Left lung (tissue), 10 donors: ENCODE measurements around the gene RINL. TPM values are rescaled to one million over a fixed set of nuclear protein-coding genes. Genes with fewer than 3 reads are reported as not detected.

Source experiments
- ATAC-seq: fragments of 200-7000 bp; cut with Tn5 transposase; one replicate; pipeline ENCODE4 v1.9.1; 2020; ENCODE audit warnings: moderate library complexity
- DNase-seq, 4 donors: peaks; one replicate each; pipeline ENCODE4 v3.0.0-alpha.2; 2013 to 2020
- H3K27ac ChIP-seq, 2 donors: fragments of 200-600 bp; sonication (generic) in 1 of 2; one replicate each; pipeline versions ENCODE4 v1.5.0 to v1.8.0; 2020 to 2021
- H3K27me3 ChIP-seq, 2 donors: fragments of 200-600 bp; sonication (generic) in 1 of 2; one replicate each; pipeline versions ENCODE4 v1.5.0 to v1.8.0; 2020 to 2021
- H3K36me3 ChIP-seq, 2 donors: fragments of 200-600 bp; sonication (generic) in 1 of 2; one replicate each; pipeline versions ENCODE4 v1.5.0 to v1.8.0; 2020 to 2021
- H3K4me1 ChIP-seq, 2 donors: fragments of 200-600 bp; one replicate each; pipeline ENCODE4 v1.8.0; 2021
- H3K4me3 ChIP-seq, 2 donors: fragments of 200-600 bp; sonication (generic) in 1 of 2; one replicate each; pipeline versions ENCODE4 v1.5.0 to v1.8.0; 2020 to 2021; ENCODE audit warnings: mild to moderate bottlenecking in 1 of 2
- H3K9me3 ChIP-seq, 2 donors: fragments of 200-600 bp; sonication (generic) in 1 of 2; one replicate each; pipeline versions ENCODE4 v1.5.0 to v1.8.0; 2020 to 2021
- intact Hi-C, 2 donors: fragments of 100-400 bp; cut with DNase I; formaldehyde crosslinking; loops; one replicate each; pipeline versions ENCODE4 v1.11.2 to v1.14.2; 2022
- polyA plus RNA-seq, 6 donors: library from polyadenylated mRNA; unstranded; fragments of 120-200 nt; gene quantifications; one replicate each; pipeline ENCODE4 v1.2.1, GENCODE V29; 2013; ENCODE audit not compliant: insufficient read length in 6 of 6
- total RNA-seq, 2 donors: library from RNA; stranded (reverse); fragmentation: NEBNext Ultra II Directional; extraction: Animal tissue kit (Norgen Biotek cat#: 25700); gene quantifications; one replicate each; pipeline ENCODE4 v1.2.1, GENCODE V29; 2021
- TF ChIP-seq, protein P1 (sequence below), 2 donors: fragments of 200-600 bp; sonication (generic) in 1 of 2; IDR thresholded peaks; one replicate each; pipeline versions ENCODE4 v1.5.0 to v1.8.0; 2021; ENCODE audit warnings: antibody characterized with exemption in 2 of 2
- donor health status: DM: no; HTN: yes; CAD: no.
- donor health status: DM: no; HTN: no; CAD: no.

RINL gene
- total and polyA plus RNA-seq, 8 donors = 7.2 to 12.0 (median 8.6) TPM

DNA sequence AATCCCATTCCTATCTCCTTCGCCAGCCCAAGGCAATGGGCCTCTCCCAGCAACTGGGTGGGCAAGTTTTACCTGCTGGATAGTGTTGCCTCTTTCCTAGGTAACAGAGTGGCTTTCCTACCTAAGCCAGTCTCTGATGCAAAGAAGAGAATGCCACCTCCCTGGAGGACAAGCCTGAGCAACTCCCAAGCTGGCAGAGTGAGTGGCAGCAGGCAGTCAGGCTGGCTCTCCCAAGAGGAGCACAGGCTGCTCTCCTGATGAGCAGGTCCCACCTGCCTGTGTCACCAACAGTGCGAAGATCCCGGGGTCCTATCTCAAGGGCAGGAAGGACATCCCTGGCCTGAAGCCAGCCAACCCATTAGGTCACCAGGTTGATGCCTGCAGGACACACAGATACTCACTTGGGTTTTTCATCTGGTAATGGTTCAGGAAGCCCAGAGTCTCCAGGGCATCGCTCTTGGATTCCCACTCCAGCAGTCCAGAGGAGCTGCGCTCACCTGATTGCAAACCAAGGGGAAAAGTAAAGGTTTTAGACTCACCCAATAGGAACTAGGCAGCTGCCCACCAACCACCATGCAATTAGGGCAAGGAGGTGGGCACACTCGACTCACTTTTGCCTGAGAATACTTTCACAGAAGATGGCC lies 41.0 kb downstream of the RINL start:
- Histone ChIP-seq H3K27ac (peak overlapping the region; percentile 9 to 33), H3K36me3 (peaks cover 3 to 76% of the 10 kb centered on the region in 2 donors), H3K9me3 (no peaks in the 10 kb centered on the region), H3K4me3 (no peak overlapping the region), H3K27me3 (no peaks in the 10 kb centered on the region), H3K4me1 (peaks cover 0 to 16% of the 10 kb centered on the region in 2 donors)
- ATAC-seq = no peak
- no peak for DNase-seq
- intact Hi-C loops = no loop called here
- TF ChIP-seq, protein P1, sequence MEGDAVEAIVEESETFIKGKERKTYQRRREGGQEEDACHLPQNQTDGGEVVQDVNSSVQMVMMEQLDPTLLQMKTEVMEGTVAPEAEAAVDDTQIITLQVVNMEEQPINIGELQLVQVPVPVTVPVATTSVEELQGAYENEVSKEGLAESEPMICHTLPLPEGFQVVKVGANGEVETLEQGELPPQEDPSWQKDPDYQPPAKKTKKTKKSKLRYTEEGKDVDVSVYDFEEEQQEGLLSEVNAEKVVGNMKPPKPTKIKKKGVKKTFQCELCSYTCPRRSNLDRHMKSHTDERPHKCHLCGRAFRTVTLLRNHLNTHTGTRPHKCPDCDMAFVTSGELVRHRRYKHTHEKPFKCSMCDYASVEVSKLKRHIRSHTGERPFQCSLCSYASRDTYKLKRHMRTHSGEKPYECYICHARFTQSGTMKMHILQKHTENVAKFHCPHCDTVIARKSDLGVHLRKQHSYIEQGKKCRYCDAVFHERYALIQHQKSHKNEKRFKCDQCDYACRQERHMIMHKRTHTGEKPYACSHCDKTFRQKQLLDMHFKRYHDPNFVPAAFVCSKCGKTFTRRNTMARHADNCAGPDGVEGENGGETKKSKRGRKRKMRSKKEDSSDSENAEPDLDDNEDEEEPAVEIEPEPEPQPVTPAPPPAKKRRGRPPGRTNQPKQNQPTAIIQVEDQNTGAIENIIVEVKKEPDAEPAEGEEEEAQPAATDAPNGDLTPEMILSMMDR (IDR thresholded peaks at IDR 0.05) = no peak

DNA sequence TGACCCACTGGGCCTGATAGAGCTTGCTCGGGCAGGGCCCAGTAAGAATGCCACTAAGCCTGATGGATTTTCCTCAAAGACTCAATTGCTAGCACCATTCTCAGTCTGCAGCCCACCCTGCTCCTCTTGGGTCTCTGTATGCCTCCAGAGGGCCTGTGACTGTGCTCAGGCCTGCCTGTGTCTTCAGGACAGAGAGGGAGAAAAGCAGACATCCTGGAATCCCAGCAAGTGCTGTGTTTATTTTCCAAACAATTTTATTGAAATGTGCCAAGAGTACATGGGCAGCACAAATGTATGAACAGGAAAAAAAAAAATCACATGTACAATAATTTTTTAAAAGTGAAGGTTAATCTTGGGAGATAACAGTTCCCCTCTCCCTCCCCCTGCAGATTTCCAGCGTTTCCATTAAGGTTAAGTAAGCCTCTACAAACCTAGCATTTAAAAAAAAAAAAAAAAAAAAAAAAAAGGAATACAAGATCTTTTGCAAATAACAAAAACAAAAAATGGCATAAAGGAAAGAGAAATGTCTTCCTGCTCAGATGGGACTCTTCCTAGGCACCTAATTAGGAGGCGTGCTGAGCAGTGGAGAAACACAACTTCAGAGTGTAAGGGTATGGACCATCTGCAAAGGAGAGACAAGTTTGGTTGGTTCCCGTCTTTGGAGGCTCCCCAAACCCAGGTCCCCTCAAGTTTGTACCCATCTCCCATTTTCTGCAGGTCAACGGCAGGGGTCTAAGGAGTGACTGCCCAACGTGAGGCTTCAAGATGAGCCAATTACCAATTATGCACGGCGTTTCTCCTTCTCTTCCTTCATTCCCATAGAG lies 41.7 kb downstream of the RINL start:
- H3K4me1 ChIP-seq = peaks cover 0 to 19% of the 10 kb centered on the region in 2 donors
- no peaks in the 10 kb centered on the region for H3K9me3 ChIP-seq
- peaks cover 3 to 68% of the 10 kb centered on the region in 2 donors for H3K36me3 ChIP-seq
- H3K27ac ChIP-seq = peak overlapping the region in 1 of 2 donors; percentile 9
- no peak overlapping the region for H3K4me3 ChIP-seq
- no peak for ATAC-seq
- TF ChIP-seq, protein P1 (IDR thresholded peaks at IDR 0.05) = no peak
- H3K27me3 ChIP-seq = no peaks in the 10 kb centered on the region
- intact Hi-C loops = no loop called here
- DNase-seq = peak in 2 of 4 donors; percentile 83 to 87

DNA sequence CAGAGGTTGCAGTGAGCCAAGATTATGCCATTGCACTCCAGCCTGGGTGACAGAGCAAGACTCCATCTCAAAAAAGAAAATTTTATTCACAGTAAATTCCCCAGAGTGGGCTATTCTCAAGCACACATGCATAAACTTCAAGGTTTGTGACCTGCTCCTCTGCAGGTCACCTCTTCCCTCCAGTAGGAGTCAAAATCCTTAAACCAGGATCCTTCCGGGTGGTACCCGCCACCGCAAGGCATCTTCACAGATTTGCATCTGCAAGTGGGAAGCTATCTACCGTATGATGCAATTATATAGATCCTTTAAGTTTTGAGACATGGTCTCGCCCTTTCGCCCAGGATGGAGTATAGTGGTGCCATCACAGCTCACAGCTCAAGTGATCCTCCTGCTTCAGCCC lies 43.5 kb downstream of the RINL start:
- H3K36me3 ChIP-seq = peaks cover 3 to 56% of the 10 kb centered on the region in 2 donors
- intact Hi-C loops = no loop called here
- TF ChIP-seq, protein P1 (IDR thresholded peaks at IDR 0.05) = no peak
- H3K27ac ChIP-seq = no peak overlapping the region
- peaks cover 7 to 37% of the 10 kb centered on the region in 2 donors for H3K4me1 ChIP-seq
- no peak for ATAC-seq
- H3K9me3 ChIP-seq = no peaks in the 10 kb centered on the region
- DNase-seq = no peak
- H3K27me3 ChIP-seq = no peaks in the 10 kb centered on the region
- H3K4me3 ChIP-seq = no peak overlapping the region

DNA sequence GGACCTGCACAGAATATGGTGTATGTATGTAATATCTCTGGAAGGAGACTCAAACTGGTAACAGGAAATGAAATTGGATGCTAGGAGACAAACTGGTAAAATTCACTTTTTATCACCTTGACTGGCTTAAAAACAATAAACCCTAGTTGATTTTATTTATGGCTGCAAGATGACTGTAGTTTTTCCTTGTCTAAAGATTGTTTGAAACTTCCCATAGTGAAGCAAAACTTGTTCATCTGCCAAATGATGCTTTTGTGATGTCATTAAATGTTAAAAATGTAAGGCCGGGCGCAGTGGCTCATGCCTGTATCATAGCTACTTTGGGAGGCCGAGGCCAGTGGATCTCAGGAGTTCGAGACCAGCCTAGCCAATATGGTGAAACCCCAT lies 44.0 kb downstream of the RINL start:
- Histone ChIP-seq H3K4me1 (peaks cover 7 to 42% of the 10 kb centered on the region in 2 donors), H3K4me3 (no peak overlapping the region), H3K27me3 (no peaks in the 10 kb centered on the region), H3K27ac (peak overlapping the region in 1 of 2 donors; percentile 45), H3K9me3 (no peaks in the 10 kb centered on the region), H3K36me3 (peaks cover 3 to 56% of the 10 kb centered on the region in 2 donors)
- ATAC-seq = no peak
- intact Hi-C loops = no loop called here
- TF ChIP-seq, protein P1 (IDR thresholded peaks at IDR 0.05) = no peak
- DNase-seq = no peak

DNA sequence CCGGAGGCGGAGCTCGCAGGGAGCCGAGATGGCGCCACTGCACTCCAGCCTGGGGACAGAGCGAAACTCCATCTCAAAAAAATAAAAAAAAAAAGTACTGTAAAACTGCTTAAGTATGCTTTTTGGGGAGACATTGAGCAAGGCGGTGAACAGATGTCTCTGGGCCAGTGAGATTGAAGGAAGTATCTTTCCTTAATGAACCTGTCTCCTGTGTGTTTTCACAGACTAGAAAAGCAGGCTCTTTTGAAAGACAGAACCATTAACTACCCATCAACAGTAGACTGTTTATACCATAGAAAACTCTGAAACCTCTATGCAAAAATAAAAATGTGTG lies 45.0 kb downstream of the RINL start:
- intact Hi-C loops = no loop called here
- H3K27me3 ChIP-seq = no peaks in the 10 kb centered on the region
- H3K36me3 ChIP-seq = peaks cover 2 to 55% of the 10 kb centered on the region in 2 donors
- H3K4me1 ChIP-seq = peaks cover 7 to 47% of the 10 kb centered on the region in 2 donors
- H3K9me3 ChIP-seq = no peaks in the 10 kb centered on the region
- ATAC-seq (no peak), DNase-seq (peak in 1 of 4 donors; percentile 29)
- no peak overlapping the region for H3K4me3 ChIP-seq
- H3K27ac ChIP-seq = peak overlapping the region; percentile 17 to 90
- TF ChIP-seq, protein P1 (IDR thresholded peaks at IDR 0.05) = no peak
